ENCODE data around the gene FOXE1.
A peak's percentile ranks its signal among the peaks of the same experiment; 100 is the strongest.

The FOXE1 gene

GRCh38 chr9:97868859-97869258, 15.8 kb downstream of the FOXE1 start:
- no peak for DNase-seq

GRCh38 chr9:97873425-97873824, 20.4 kb downstream of the FOXE1 start:
- no peak for DNase-seq

GRCh38 chr9:97873882-97874281, 20.9 kb downstream of the FOXE1 start:
- DNase-seq: no peak

- DNase-seq: no peak
Measured at GRCh38 chr9:97874624-97875023, 21.6 kb downstream of the FOXE1 start.

GRCh38 chr9:97875111-97875510, 22.1 kb downstream of the FOXE1 start:
- DNase-seq: no peak

DNA sequence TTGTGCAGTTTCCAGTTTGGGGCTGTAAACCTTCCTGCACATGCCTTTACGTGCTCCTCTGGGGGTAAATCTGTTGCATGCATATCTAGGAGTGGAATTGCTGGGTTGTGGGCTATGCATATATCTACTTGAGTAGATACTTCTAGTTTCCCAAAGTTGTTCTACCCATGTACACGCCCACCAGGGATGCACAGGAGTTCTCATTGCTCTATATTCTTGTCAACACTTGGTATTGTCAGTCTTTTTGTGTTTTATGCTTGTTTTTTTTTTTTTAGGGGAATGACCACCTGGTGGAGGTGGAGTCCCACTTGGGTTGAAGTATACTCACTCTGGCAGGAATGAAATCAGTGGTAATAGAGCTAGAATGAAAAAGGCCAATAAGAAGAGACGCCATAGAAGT, 23.0 kb downstream of the FOXE1 start:
- DNase-seq: no peak

- DNase-seq: no peak
Measured at GRCh38 chr9:97880336-97880735, 27.3 kb downstream of the FOXE1 start.

DNA sequence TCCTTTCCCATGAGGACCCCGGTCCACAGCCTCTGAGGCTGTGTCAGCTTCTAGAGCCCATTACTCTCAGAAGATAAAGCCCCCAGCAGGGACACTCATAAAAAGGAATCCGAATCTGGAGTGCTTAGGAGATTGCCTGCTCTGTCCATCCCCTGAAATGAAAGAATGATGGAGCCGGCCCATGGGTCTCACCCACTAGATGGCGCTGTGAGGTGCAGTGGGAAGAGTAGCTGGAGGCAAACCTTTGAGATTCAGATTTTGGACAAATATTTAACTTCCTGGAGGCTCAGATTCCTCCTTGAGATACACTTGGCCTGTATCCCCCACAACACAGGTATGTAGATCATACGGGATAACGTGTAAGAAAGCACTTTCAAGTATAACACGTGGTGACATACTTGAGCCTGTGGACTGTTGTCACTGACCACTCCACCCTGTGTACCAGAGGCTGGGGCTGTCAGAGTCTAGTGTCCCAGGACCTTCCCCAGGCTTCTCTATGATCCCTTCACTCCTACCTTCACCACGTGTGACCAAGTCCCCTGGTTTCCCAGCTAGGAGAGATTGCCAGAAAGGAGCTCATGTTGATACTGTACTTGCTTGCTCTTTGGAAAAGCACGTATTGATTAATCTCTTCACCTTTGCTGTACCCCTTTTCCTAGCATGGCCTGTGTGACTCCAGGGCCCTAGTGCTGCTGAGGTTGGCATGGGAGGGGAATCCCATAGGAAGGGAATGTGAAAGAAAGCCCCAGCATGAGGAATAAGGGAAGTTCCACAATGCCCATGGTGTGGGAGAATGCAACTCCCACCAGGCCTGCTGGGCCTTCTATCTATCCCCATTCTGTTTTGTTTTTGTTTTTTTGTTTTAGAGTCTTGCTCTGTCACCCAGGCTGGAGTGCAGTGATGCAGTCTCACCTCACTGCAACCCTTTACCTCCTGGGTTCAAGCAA, 37.2 kb downstream of the FOXE1 start:
- DNase-seq: peak; percentile 18

GRCh38 chr9:97891736-97892135, 38.7 kb downstream of the FOXE1 start:
- DNase-seq: no peak

DNA sequence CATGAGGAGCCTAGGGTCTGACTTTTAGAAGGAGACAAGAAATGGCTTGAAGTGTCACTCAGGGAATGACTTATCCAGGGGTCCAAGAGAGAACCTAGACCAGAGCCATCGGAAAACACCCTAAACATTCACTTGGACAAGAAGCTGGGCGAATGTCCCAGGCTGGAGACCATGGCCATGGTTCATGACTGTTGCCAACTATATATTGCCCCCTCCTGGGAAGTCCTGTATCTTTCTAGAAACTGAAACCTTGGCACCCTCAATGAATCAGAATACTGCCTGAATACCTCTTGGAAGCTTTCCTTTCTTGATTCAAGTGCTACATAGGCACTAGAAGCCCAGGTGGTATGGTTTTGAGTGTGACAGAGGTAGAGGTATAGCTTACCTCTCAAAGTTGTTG, 39.4 kb downstream of the FOXE1 start:
- no peak for DNase-seq

DNA sequence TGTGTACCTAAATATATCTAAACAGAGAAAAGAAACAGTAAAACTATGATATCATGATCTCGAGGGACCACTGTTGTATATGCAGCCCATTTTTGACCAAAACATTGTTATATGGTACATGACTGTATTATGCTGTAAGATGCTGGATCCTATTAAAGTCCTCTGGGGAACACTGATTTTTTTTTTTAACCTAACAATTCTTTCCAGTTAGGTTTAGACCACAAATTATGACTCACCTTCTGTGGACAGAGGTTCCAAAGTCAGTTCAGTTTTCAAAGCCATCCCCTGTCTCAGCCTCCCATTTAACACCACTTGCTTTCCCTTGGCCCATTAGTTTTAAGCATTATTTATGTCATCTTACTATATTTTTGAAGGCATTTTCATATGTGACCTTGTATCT, 42.2 kb downstream of the FOXE1 start:
- DNase-seq: no peak

DNA sequence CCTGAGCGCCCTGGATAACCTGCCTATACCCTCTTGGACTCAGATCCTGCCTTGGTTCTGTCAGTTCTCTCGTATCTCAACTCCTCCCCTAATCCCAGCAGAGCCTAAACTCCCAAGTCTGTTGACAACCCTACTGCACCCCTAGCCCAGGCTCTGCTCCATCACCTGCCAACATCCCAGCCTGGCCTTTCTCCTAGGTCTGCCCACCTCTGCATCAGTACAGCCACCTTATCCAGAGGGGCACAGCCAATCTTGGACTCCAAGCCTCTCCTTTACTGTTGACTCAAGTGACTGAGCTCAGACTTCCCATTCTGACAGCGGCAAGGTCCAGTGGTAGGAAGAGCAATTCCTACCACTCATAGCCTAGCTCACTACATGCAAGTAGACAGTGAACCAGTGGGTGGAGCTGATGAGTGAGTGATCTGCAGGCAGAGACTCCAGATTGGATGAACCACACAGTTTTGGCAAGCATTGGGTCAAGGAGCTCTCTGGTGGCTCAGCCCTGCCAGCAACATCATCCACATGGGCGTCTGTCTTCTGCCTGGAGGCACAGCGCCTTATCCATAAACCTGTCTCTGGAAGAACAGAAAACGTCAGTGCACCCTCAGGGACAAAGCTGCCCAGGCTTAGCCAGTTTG, 42.8 kb downstream of the FOXE1 start:
- no peak for DNase-seq

GRCh38 chr9:97900103-97900737, 47.2 kb downstream of the FOXE1 start:
- no peak for DNase-seq

DNA sequence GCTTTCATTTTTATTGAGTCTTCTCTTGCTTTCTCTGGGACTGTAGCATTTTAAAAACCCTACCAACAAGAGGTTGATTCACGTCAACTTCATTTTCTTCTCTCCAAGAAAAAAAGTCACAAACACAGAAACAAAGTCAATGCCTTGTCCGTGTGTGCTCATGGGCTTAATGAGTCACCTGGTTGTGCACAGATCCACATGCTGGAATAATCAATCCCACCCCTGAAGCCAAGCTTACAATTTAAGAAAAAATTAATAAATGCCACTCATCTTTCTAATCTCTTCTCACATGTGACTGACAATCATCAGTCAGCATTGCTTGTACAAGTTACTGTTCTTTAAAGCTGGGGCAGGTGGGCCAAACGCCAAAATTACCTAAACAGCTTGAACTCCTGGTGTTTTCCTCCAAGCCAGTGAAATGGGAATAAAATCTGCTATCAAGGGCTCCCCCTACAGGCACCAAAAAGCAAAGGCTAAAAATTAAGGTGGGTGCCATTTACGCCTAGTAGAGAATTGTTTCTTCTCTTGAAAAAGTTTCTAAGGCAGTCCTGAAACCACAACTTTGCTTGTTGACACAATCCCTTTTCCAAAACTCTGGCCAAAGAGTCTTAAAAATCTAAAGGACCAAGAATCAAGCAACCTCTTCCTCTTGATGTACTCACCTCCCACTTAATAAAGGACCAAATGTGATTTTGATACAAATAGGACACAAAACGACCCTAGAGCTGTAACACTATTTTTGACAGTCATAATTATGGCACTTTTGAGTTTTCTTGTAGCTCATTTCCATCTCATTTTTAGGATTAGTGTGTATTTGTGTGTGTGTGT, 47.9 kb downstream of the FOXE1 start:
- peak; percentile 42 for DNase-seq

- no peak for DNase-seq
Measured at GRCh38 chr9:97903177-97903576, 50.2 kb downstream of the FOXE1 start.

DNA sequence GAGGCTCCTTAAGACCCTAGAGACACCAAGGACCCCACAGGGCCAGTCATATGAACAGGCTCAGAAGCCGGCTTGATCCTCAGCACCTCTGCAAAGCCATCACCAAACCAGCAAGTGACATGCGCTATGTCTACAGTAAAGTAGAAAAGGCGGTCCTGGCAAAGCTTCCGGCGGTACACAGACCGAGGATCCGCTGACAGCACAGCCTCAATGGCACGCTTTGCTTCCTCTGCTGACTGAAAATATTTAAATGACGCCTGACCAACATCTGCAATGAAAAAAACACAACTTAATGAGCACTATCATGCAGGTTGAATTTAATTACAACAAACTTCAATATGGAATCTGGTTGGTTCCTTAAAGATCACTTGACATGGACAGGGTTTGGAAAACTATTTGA, 51.7 kb downstream of the FOXE1 start:
- DNase-seq: no peak

DNA sequence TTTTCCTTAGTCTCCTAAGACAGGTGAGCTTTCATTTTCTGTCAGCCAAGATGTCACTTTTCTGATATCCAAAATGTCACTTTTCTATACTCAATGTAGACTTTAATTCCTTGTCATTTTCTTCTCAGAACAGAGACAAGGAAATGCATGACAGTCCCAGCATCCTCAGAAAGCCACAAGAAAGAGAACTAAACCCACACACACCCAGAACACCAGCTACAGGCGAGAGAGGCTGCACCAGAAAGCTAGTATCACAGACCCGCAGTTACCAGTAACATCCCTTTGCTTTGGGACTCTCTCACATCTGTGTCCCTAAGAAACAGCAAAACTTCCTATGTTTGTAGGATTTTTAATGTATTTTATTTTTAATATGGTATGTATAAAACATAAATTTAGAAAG, 52.2 kb downstream of the FOXE1 start:
- no peak for DNase-seq
